Cardiac septum (tissue), 1 donor: ENCODE measurements around the gene ADGRF5. TPM values are rescaled to one million over a fixed set of nuclear protein-coding genes. Genes with fewer than 3 reads are reported as not detected.

Experiments used
- DNase-seq: peaks from one replicate; pipeline ENCODE4 v3.0.0-alpha.2; 2020; ENCODE audit warnings: low spot score
- intact Hi-C: fragments of 100-400 bp; cut with DNase I; formaldehyde crosslinking; loops from one replicate; pipeline ENCODE4 v1.14.0; 2022
- total RNA-seq: library from RNA; stranded (reverse); fragmentation: NEBNext Ultra II Directional; extraction: Animal tissue kit (Norgen Biotek cat#: 25700); gene quantifications from one replicate; pipeline ENCODE4 v1.2.1, GENCODE V29; 2021
- donor health status: DM: no; HTN: no; CAD: no.

ADGRF5 gene
- total RNA-seq, 1 donor from 2014 or later, result 34.7 TPM

DNA sequence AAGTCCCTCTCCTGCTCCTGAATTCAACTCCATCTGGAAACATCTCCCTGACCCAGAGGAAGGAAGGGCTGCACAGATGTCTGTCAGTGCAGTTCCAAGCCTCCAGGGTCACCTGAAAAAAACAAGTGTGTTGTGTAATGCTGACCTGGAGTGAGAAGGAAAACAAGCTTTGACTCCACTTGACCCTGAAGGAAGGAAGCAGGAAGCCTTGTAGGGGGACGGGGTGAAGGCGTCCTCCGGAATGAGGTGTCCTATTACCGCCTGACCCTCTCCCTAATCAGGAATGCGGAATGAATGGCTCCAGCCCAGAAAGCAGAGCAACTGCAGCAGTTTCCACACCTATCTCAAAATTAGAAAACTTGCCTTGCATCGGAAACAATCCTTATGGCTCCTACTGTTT, 13.9 kb upstream of the ADGRF5 start:
- intact Hi-C loops, result no loop called here
- no peak for DNase-seq

DNA sequence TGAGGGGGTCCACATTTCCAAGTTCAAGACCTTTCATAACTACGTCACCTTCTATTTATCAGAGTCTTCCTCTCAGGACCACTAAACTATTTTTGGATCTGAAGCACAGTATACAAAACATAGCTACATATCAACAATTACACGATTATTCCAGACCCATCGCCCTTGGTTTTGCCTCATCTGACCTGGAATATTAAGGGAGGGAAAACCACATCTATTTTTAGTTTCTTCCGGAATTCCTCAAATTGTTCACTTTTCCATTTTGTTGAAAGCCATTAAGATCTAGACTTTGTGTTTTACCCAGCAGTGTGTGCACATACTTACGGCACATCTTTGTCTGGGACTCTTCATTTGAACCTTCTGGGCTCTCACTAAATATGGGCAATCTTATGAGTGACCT, 12.0 kb upstream of the ADGRF5 start:
- DNase-seq, result no peak
- intact Hi-C loops, result no loop called here

DNA sequence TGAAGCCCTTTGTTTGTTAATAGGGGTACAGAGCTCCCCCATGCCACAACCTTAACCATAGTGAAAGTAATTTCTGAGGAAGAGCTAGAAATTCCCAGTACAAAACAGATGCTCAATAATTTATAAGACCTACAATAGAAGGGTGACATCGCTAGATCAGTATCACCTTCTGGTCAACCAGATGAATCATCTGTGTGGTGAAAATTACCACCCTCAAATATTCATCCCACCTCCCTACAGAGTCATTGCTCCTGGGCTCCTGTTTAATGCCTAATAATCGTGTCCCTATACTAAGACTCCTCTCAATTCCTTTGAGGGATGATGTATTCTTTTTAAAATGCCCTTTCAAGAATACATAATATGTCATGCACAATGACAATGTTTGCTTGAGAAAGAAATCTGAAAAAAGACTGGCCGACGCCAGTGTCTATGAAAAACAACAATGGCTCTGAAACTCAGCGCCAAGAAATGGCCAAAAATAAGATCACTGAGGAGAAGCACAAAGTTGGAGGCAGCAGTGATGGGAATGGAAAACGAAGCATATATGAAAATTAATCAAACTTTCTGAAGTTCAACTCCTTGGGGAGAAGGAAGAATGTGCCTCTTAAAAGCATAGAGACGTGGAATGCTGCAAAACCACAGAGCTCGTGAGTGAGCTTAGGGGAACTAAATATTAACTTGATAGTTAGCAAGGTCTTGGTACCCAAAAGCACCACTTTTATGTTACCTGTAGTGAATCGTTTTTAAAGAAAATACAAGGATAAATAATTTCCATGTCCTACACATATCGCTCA, 11.0 kb upstream of the ADGRF5 start:
- intact Hi-C loops, result no loop called here
- no peak for DNase-seq

DNA sequence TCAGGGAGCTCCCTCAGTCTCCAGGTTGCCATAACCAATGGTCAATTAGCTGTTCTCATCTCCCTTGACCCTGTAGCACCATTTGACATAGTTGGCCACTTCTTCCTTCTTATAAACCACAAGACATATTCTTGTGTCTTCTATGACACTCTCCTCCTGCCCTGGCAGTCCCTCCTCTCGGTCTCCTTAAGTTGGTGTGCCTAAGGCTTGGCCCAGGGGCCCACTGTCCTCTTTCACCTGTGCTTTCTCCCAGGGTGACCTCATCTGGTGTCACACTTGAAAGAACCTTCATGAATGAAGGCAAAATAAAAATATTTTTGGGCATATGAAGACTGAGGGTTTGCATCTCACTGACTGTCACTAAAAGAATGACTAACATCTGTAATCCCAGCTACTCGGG, 9.7 kb upstream of the ADGRF5 start:
- no peak for DNase-seq
- intact Hi-C loops, result no loop called here

DNA sequence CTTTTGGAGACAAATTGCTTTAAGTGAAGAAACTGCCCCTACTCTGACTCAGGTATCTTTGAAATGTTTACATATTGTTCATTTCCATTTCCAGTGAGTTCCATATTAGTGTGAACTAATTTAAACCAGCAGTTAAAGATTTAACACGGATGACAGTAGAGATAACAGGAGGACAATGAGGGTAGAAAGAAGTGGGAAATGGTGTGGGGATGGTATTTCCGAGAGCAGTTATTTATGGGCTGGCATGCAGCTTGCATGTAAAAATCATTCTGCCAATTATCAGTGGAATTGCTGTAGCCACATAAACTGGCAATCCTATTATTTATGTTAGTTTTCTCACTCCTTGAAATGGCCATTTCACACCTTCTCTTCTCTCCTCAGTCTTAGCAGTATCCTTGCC, 8.6 kb upstream of the ADGRF5 start:
- intact Hi-C loops, result no loop called here

DNA sequence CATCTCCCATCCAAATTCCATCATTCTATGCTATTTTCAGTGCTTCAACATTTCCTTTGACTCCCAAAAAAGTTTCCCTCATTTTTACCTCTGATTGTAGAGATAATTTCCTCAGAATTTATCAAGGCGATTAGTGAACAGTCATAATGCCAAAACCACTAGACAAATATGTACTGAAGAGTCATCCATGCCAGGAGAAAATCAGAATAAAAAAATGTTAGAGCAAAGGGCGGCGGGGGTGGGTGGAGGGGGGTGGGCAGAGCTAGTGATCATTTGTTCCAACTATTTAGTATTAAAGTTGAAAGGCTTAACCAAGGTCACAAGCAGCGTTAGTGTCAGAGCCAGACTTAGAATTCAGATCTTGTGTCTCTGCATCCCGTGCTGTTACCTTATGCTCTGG, 5.3 kb upstream of the ADGRF5 start:
- no peak for DNase-seq
- intact Hi-C loops, result no loop called here

More for the DNA sequence above, 8.6 kb upstream of the ADGRF5 start:
- no peak for DNase-seq

DNA sequence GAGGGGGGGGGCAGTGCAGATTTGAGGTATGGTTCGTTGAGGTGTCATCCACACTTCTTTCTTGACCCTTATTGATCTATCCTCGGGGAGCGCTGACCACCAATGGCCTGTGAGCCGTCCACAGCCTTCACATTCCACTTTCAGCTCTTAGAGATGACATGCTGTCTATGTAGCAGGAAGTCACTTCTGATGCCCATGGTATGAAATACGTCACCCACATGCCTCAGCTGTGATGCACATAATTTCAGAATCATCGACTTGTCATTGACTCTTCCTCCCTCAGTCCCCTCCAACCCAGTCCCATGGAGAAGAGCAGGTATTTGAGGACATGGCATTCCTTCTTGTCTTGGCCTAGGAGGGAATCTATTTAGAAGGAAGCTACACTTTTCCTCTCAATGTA, 4.7 kb upstream of the ADGRF5 start:
- intact Hi-C loops, result no loop called here
- no peak for DNase-seq

DNA sequence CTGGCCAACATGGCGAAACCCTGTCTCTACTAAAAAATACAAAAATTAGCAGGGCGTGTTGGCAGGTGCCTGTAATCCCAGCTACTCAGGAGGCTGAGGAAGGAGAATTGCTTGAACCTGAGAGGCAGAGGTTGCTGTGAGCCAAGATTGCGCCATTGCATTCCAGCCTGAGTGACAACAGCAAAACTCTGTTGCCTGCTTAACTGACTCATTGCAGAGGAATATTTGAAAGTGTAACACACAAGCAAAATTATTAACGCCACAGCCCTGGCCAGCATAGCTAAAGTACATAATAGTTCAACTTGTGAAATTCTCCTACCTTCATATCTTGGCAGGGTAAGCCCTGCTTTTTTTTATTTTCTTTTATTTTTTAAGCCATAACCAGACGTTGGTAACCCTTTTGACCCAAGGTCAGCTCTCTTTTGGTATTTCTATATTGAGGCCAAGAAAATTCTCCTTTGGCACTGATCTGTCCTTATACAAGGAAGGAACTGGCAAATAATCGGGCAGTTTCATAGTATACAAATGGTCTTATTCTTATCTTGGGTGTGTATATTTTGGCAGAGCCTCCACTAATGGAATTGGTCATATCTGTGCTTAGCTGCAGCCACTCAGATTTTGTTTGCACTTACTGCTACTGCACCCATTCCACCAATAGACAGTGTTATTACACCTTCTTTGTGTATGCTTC, 4.0 kb upstream of the ADGRF5 start:
- DNase-seq, result no peak
- intact Hi-C loops, result no loop called here

DNA sequence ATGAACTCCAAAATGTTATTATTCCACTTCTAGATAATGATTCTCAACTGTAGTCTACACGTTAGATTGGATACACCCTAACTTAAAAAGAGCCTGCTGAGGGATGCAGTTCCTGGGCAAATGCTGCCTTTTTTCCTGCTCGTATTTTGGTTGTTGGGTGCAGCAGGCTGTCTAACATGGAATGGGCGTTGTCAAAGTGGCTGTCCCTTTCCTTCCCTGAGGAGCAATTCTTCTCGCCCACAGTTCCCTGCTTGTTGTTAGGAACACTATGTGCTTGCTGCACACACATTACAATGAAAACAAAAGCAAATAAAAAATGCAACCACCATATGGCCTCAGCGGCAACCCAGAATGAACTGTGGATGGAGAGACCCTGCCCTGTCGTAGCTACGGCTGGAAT, 1.7 kb upstream of the ADGRF5 start:
- DNase-seq, result no peak
- intact Hi-C loops, result no loop called here

DNA sequence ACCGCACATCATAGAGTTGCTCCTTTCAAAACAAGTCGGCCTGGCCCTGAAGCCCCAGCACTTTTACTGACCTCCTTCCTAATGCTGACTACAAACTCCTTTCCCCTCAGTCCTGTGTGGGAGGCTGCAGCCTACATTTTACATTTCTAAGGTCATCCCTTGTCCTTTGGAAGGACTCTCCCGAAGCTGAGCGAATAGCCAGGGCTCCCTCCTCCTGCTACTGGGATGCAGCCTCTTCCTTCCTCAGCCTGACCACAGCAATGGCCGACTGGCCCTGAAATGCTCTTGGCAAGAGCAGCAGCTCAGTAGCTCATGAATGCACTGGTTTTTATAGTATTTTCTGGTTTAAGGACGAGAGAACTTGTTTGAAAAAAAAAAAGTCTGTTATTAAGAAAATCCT, 679 bp downstream of the ADGRF5 start:
- intact Hi-C loops, result no loop called here
- DNase-seq, result no peak

DNA sequence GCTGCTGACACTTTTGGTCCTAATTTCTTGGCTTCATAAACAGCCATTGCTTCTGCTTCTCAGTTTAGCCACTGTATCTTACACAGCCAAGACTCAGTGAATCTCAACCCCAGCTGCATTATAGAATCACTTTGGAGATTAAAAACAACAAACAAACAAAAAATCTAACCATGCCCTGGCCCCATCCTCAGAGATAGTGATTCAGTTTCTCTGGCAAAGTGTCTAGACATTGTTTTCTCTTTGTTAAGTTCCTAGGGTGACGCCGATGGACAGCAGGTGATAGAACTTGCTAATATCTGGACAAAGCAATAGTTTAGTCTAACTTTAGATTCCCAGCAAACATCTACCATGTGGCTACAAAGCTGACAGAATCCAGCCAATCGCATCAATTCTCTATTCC, 2.9 kb downstream of the ADGRF5 start:
- intact Hi-C loops, result no loop called here
- no peak for DNase-seq

DNA sequence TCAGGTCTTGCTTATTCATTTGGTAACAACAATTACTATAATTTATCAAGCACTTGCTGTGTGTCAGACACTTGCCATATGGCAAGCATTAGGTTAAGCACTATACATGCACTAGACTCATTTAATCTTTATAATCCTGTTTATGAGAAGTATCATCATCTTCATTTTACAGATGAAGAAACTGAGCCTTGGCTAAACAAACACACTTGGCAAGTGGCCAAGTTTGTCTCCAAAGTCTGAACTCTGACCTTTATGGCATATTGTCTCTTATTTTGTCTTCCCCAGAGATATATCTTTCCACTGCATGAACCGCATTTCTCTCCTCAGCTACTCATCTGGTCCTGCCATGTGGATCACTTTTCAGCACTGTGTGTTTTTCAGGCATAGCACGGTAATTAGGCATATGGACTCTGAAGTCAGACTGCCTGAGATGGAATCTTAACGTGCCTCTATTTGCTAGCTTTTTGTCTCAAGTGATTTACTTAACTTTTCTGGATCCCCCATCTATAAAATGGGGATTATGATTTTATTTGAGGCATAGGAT, 4.7 kb downstream of the ADGRF5 start:
- intact Hi-C loops, result no loop called here

DNA sequence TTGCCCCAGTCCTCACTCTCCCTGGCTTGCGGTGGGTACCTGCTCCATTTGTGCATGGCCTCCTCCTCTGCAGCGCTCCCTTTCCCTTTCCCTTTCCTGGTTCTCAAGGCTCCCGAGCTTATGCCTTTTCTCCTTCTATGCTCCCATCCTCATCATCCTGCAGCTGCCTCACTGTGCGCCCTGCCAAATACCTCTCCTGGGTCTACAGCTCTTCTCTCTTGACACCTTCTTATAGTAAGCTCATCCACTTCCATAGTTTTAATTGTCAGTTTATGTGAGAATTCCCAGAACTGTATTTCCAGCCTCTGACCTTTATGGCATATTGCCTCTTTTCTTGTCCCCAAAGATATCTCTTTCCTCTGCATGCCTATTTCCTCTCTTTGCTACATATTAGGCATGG, 5.9 kb downstream of the ADGRF5 start:
- DNase-seq, result no peak
- intact Hi-C loops, result no loop called here

More for the DNA sequence above, 4.7 kb downstream of the ADGRF5 start:
- DNase-seq, result no peak

DNA sequence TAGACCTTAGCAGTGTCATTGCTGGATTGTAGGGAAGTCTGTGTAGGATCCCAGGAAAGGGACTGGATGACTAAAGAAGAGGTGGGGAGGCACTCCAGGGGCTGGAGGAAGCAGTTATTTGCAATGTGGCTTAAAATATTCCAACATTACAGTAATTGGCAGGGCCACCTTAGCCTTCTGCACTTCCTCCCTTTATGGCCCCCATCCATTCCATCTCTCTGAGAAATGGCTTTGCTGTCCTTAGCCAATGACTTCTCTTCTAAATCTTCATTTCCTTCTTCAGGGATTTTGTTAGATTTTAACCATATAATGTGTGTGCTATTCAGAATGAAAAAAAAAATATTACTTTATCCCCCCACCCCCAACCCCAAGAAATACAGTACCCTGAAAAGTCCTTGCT, 6.4 kb downstream of the ADGRF5 start:
- intact Hi-C loops, result no loop called here
- no peak for DNase-seq

DNA sequence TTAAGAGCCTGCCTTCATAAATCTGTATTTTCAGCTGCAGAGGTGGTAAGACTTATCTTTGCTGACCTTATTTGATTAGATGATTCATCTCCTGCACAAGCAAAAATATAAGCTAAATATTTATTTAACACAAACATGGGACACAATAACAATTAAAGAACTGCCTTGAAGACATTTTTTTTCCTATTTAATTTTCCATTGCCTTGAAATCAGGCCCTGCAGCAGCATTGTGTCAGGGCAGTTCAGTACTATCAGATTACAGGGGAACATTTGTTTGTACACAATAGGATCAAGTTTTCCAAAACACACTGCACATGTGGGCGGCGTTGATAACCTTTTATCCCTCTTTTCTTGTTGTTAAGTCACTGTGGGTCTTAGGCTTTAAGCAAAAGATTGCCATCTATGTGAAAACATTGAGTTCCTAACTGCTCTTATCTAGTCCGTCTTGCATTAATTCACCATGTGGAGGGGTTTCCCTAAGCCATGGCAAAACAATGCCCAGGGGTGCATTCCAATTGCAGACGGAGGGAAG, 7.4 kb downstream of the ADGRF5 start:
- DNase-seq, result no peak
- intact Hi-C loops, result no loop called here

DNA sequence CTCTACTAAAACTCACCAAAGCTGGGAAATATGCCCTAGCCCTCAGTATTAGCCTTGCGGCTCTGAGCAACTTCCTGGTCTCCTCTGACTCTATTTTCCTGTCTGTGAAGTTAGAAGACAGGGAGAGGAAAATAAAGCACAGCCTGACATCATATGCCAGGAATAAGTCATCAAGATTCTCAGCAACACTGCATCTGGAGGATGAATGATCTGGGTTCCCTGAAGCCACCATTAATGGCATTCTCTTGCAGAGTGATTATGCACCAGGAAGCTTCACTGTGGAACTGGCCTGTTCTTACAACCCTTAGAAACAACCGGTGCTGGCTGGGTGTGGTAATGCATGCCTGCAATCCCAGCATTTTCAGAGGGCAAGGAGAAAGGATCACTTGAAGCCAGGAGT, 12.4 kb downstream of the ADGRF5 start:
- intact Hi-C loops, result loop anchor here (5.0 kb wide), 1 partner anchor 43 kb away; no protein-coding TSS in a partner anchor
- no peak for DNase-seq

DNA sequence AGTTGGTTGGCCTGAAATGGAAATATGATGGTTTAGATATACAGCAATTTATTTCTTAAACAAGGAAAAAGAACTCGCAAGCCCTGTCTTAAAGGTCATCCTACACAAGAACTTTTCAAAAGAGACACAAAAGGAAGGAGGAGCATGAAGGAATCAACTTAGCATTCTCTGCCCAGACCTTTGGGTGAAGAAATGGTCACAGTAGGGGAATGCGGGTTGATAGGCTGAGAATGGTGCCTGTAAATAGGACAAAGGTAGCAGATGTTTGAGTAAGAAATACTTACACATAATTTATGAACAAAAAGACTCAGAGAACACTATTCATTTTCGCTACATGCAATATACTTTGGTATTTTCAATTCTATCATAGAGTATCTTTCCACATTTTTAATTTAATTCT, 15.0 kb downstream of the ADGRF5 start:
- intact Hi-C loops, result loop anchor here (5.0 kb wide), 1 partner anchor 46 kb away; no protein-coding TSS in a partner anchor
- no peak for DNase-seq

DNA sequence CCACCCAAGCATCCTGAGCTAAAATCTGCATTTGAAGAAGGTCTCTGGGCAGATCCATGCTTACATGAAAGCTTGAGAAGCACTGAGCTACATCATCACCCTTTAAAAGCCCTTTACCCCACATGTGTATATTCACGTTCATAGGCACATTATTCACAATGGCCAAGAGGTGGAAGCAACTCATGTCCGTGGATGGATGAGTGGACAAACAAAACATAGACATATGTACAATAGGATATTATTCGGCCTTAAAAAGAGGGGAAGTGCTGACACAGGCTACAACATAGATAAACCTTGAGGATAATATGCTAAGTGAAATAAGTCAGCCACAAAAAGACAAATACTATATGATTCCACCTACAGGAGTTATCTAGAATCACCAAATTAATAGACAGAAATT, 17.6 kb downstream of the ADGRF5 start:
- no peak for DNase-seq
- intact Hi-C loops, result no loop called here

DNA sequence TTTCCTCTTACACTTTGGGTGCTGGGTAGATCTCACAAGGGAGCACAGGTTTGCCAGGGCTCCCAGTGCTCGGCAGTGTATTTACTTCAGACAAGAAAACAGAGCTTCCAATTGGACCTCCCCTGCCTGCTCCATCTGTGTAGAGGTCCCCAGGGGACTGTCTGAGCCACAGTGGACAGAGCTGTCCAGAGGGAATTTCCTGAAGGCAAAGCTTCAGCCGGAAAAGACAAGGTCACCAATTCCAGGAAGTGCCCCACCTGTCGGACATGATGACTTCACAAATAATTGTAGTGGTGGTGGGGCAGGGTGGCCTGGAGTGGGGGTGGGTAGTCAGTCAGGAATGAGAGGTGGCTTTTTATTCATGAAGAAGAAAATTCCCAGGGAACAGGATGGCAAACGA, 18.6 kb downstream of the ADGRF5 start:
- intact Hi-C loops, result no loop called here
- DNase-seq, result no peak

DNA sequence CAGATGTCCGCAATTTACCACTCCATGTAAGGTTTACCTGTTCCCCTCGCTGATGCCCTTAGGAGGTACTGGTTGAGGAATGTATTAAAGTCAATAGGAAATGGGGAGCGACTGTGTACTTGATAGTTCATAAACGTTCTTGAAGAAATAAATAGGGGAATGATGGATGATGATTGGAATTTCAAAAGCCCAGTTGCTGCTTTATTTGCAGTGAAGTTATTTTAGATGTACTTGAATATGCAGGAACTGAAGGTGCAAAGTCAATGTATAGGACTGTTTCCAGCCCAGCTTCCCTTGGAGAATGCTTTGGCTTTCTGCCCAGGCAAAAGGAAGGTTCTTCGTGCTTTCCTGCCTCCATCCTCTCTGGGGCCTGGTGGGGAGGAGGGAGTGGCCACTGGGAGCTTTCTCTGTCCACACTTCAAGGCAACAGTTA, 19.8 kb downstream of the ADGRF5 start:
- intact Hi-C loops, result no loop called here
- DNase-seq, result no peak

DNA sequence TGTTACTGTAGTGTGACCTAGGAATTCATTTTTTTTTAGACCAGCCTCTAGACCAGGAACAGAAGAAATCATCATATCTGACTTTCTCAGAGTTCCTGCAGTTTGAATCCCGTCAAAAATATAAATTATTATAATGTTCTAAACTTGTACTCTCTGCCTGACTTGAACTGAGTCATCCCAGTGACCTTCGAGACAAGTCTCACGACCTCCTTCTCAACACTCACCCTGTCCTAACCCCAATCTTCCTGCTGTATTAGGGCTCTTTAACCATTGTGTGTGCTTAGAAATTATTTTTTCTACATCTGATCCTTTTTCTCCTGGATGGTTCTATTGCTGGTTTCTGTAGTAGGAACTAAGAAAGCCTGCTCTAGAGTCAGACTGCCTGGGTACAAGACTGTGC, 21.5 kb downstream of the ADGRF5 start:
- DNase-seq, result no peak
- intact Hi-C loops, result no loop called here
